ENCODE data around the gene CD99L2.

GRCh38 chrX:150781677-150782076 is 116.8 kb downstream of the CD99L2 start:
- TF ChIP-seq, protein P1, sequence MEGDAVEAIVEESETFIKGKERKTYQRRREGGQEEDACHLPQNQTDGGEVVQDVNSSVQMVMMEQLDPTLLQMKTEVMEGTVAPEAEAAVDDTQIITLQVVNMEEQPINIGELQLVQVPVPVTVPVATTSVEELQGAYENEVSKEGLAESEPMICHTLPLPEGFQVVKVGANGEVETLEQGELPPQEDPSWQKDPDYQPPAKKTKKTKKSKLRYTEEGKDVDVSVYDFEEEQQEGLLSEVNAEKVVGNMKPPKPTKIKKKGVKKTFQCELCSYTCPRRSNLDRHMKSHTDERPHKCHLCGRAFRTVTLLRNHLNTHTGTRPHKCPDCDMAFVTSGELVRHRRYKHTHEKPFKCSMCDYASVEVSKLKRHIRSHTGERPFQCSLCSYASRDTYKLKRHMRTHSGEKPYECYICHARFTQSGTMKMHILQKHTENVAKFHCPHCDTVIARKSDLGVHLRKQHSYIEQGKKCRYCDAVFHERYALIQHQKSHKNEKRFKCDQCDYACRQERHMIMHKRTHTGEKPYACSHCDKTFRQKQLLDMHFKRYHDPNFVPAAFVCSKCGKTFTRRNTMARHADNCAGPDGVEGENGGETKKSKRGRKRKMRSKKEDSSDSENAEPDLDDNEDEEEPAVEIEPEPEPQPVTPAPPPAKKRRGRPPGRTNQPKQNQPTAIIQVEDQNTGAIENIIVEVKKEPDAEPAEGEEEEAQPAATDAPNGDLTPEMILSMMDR (IDR thresholded peaks at IDR 0.05): no peak
- no peak for TF ChIP-seq POLR2AphosphoS5 (IDR thresholded peaks at IDR 0.05)
